Measurements from ENCODE around the gene CCDC40.

- TF ChIP-seq CTCF (IDR thresholded peaks at IDR 0.05): no peak
- TF ChIP-seq EZH2 (IDR thresholded peaks at IDR 0.05; ENCODE audit: borderline replicate concordance, insufficient read depth, low read depth, low read length, poor library complexity, severe bottlenecking): no peak
Observed at GRCh38 chr17:80107231-80108021, 71.0 kb downstream of the CCDC40 start.

All from B cell (primary cell).